H1 (cell line): ENCODE data around the gene SLC25A4. TPM values are rescaled to one million over a fixed set of nuclear protein-coding genes. Genes with fewer than 3 reads are reported as not detected.

Source experiments
- FOSL1 ChIP-seq: IDR thresholded peaks from 2 replicates; pipeline ENCODE4 v1.6.1; 2011; ENCODE audit warnings: mild to moderate bottlenecking, low read depth, low read length, moderate library complexity; ENCODE audit not compliant: insufficient read depth
- GABPA ChIP-seq: IDR thresholded peaks from 2 replicates; pipeline ENCODE4 v1.6.1; 2011; ENCODE audit warnings: mild to moderate bottlenecking, low read length, moderate library complexity, borderline replicate concordance; ENCODE audit not compliant: insufficient read depth
- RNF2 ChIP-seq: fragments of 200-900, 300-1000 bp; sonication (generic); IDR thresholded peaks from 2 replicates; pipeline ENCODE4 v1.7.1; 2016; ENCODE audit warnings: borderline replicate concordance, low read depth, mild to moderate bottlenecking, antibody characterized with exemption, low read length; ENCODE audit not compliant: poor library complexity, severe bottlenecking; ENCODE audit errors: missing control alignments
- TBP ChIP-seq: IDR thresholded peaks from 2 replicates; pipeline ENCODE4 v1.6.1; 2011; ENCODE audit warnings: low read depth, low read length, improper control_type of control experiment
- TCF12 ChIP-seq: IDR thresholded peaks from 2 replicates; pipeline ENCODE4 v1.6.1; 2011; ENCODE audit warnings: low read depth, mild to moderate bottlenecking, low read length
- polyA plus RNA-seq, 7 experiments: library from polyadenylated mRNA; depleted of rRNA in 3 of 7; stranded (reverse) in 5 of 7; unstranded in 2 of 7; fragments of >200 nt in 5 of 7; fragments of 200-250 nt in 2 of 7; gene quantifications; 1 replicate in 5 of 7; 2 replicates in 1 of 7; 4 replicates in 1 of 7; pipeline versions ENCODE4 v1.2.1 to v1.2.3, GENCODE V29; 2011 to 2013; ENCODE audit warnings: missing spikeins in 2 of 7, mixed read lengths in 2 of 7
- total RNA-seq: library from RNA; stranded (reverse); fragmentation: NEBNext Ultra II Directional; extraction: Animal tissue kit (Norgen Biotek cat#: 25700); gene quantifications from 2 replicates; pipeline ENCODE4 v1.2.1, GENCODE V29; 2021

The SLC25A4 gene
- total and polyA plus RNA-seq, 2 of the 8 experiments (the other 6 are each of a cell fraction or from before 2014, with no cell fraction given): 41.3 to 42.0 TPM

GRCh38 chr4:185137233-185137925 lies 5.7 kb upstream of the SLC25A4 start (continued):
- no peak for TF ChIP-seq GABPA
- TF ChIP-seq FOSL1: no peak
- no peak for TF ChIP-seq TCF12
- TF ChIP-seq RNF2: no peak
- TF ChIP-seq TBP: no peak
